GM19023 (cell line): Measurements from ENCODE around the gene NME7.
"Not testable (repeated sequence)": the region's sequence is repeated elsewhere in the genome, so short reads cannot be mapped to it uniquely, and the experiment has no call there.

ENCODE experiments used
- ATAC-seq: cut with Tn5 transposase; IDR thresholded peaks from one replicate; pipeline ENCODE4 v1.9.1; 2021; ENCODE audit warnings: mild to moderate bottlenecking, moderate library complexity; ENCODE audit not compliant: unreplicated experiment

Gene NME7, protein sequence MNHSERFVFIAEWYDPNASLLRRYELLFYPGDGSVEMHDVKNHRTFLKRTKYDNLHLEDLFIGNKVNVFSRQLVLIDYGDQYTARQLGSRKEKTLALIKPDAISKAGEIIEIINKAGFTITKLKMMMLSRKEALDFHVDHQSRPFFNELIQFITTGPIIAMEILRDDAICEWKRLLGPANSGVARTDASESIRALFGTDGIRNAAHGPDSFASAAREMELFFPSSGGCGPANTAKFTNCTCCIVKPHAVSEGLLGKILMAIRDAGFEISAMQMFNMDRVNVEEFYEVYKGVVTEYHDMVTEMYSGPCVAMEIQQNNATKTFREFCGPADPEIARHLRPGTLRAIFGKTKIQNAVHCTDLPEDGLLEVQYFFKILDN

GRCh38 chr1:169367686-169368405, at the start of gene NME7, which contains the start of gene BLZF1:
Gene NME7, minus strand, starts transcription at chr1:169367797. Its CDS starts 87 bp downstream, at chr1:169367710.
Gene BLZF1, plus strand, starts transcription at chr1:169368195. Its CDS starts 1,328 bp downstream, at chr1:169369523.
- peak; percentile 98 for ATAC-seq

DNA sequence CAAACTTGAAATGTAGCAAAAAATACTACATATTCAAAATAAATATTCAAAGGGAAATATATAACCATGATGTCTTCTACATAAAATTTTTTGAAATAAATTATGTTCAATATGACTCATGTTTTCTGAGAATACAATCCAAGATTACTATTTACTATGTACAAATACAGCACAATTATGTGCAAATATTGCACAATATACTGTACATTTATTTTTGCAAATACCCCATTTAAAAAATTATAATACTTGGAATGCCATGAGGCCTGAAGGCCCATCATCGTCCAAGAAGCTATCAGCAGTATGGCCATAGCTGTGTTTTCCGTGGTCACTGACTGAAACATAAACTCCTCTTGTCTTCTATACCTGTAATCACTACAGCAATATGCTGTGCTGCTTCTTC, 47.4 kb upstream of the NME7 start:
- no peak for ATAC-seq

- ATAC-seq, result not testable (repeated sequence)
These were observed 40.7 kb upstream of the NME7 start for GRCh38 chr1:169408340-169408739.

GRCh38 chr1:169402578-169402977, 35.0 kb upstream of the NME7 start:
- ATAC-seq, result not testable (repeated sequence)

GRCh38 chr1:169395955-169396354, 28.4 kb upstream of the NME7 start:
- ATAC-seq, result no peak

DNA sequence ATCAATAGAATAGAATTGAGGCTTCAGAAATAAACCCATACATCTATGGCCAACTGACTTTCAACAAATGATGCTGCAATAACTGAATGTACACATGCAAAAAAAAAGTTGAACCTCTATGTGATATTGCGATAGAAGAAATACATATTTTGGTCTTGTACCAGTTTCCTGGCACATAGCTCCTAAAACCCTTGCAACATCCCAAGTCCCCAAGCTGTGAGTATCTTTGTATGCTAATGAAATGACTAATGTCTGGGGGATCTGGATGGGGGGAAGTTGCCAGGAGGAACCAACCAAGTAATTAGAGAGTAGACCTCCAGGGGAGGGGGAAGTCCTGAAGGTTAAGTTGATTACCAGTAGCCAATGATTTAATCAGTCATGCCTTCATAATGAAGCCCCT, 24.8 kb upstream of the NME7 start:
- ATAC-seq, result no peak

GRCh38 chr1:169390303-169390702, 22.7 kb upstream of the NME7 start:
- ATAC-seq, result peak; percentile 55

- no peak for ATAC-seq
These were observed 19.8 kb upstream of the NME7 start for GRCh38 chr1:169387399-169387798.

DNA sequence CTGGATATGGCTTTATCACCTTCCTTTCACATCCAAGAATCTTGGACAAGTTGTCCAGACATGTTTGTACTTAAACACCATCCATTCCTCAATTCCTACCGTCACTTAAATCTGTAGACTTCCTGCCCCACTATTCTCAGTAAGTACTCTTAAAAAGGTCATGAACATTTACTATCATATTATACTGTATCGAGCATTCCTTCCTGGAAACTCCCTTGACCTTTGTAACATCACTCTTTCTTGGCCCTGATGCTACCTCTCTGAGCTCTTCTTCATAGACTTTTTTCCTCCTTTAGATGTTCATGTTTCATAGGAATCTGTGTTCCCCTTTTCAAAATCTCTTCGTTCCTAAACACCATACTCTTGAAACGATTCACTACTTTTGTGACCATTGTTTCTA, 15.9 kb upstream of the NME7 start:
- no peak for ATAC-seq

- ATAC-seq, result no peak
These were observed 13.6 kb upstream of the NME7 start for GRCh38 chr1:169381162-169381561.

- no peak for ATAC-seq
These were observed 3.8 kb upstream of the NME7 start for GRCh38 chr1:169371404-169371803.

GRCh38 chr1:169368406-169368769, 791 bp upstream of the NME7 start:
- no peak for ATAC-seq

DNA sequence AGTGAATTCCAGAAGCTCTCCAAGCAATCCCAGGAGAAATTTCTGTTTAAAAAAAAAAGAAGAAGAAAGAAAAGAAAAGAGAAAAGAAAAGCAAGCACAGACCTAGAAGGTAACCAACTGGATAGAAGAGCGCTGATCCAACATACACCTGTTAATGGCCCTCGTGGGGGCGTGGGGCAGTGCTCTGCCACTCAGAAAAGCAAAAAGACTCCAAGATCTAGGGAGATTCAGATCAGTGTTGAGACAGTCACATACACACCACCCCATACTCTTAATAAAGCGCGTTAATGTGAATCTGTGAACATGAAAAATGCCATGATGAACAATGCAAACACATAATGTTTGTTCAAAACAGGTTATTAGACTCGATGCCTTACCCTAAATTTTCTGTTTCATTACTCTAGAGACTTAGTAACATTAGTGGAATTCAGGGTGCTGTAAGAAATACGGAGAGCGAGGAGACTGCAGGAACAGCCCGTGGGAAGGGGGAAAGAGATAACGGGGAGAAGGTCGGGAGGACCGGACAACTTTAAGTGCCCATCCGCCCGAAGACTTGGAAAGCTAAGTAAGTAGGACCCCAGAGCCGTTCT, 406 bp downstream of the NME7 start:
- ATAC-seq, result no peak

- ATAC-seq, result no peak
These were observed 2.6 kb downstream of the NME7 start for GRCh38 chr1:169364948-169365347.

- ATAC-seq, result no peak
These were observed 4.4 kb downstream of the NME7 start for GRCh38 chr1:169363046-169363730.

GRCh38 chr1:169361281-169361680, 6.3 kb downstream of the NME7 start:
- no peak for ATAC-seq

DNA sequence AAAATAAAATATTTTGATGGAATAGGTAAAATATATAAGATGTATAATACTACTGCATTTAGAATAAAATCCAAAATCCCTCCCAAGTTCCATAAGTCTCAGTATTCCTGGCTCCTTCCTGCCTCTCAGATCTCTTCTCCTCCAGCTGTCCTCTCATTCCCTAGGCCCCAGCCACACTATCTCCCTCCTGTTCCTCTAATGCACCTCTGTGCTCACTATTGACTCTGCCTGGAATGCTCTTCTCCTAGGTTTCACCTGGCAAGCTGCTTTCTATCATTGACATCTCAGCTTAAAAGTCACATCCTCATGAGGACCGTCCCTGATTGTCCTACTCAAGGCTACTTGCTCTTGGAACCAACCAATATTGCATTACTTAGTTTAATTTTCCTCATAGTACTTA, 7.2 kb downstream of the NME7 start:
- no peak for ATAC-seq

DNA sequence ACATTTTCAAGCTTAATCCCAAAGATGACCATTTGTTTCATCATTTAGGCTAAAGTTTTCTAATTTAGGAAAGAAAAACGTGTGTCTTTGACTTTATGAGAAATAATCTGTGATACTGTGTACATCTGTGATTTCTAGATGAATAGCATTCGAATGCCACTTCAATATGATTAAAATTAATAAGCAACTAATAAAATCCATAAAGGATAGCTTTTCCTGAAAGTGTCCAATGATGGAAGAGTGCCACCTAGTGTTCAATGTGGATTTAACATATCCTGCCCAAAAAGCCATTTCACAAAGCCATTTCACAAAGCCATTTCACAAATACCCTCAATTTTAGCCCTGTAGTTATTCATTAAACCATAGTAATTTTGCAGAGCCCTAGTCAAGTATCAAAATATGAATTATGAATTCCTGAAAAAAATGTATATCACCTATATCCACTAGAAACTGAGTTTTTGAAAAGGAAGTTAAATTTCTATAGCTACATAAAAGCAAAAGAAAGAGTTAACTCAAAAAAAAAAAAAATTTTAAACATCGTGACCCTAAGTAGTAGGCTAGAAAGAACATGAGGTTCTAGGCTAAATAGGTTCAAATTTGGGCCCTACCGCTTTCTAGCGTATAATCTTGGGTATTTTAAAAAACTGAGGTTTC, 19.1 kb downstream of the NME7 start:
- no peak for ATAC-seq

DNA sequence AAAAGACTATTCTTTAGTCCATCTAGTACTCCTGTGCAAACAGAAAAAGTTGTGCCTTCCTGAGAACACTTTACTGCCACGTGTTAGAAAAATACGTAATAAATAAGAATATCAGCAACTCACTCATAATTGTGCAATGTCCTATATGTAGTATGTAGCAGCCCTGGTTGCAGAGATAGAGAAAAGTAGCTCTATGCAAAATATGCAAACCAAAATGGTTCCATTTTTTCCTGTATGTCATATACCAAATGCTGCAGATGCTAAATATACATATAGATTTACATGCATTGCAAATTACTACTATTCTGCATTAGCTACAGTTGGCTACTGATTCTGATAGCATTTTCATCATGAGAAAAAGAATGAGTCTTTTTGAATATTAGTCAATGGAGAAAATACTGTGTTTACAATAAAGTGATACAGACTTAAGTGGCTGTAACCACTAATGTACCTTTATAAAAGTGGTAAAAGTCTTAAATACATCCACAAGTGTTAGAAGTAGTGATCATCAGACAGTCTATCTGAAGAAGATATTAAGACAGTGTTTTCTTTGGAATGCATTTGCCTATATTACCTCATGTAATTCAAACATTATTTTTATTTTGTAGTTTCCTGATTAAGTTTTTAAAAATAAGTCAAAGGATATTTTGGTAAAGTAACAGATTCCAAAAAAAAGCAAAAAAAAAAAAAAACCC, 19.8 kb downstream of the NME7 start:
- ATAC-seq, result no peak

DNA sequence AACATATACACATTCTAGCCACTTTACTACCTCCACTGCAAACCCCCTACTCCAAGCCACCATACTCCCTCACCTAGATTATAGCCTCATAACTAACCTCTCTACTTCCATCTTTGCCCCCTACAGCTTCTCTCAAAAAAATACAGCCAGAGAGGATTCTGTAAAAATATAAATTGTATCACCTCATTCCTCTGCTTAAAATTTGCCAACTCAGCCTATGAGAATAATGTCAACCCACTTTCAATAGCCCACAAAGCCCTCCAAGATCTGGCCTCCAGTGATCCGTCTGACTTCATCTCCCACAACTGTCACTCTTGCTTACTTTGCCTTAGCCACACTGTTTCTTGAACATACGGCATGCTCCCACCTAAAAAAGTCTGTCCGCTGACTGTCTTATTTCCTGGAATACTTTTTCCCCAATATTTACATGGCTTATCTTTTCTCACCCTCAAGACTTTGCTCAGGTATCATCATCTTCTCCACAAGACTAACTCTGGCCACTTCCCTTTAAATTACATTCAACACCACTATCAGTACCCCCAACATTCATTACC, 21.5 kb downstream of the NME7 start:
- no peak for ATAC-seq
